Sigmoid colon (tissue), 7 donors: ENCODE measurements around the gene CPXM2. TPM values are rescaled to one million over a fixed set of nuclear protein-coding genes. Genes with fewer than 3 reads are reported as not detected.

ENCODE experiments used
- DNase-seq: peaks from one replicate; pipeline ENCODE4 v3.0.0-alpha.2; 2019
- H3K27ac ChIP-seq, 4 donors: fragments of 200-600 bp; sonication (generic); one replicate each; pipeline ENCODE4 v1.5.1; 2016 to 2019; ENCODE audit warnings: mild to moderate bottlenecking in 1 of 4
- H3K27me3 ChIP-seq, 3 donors: fragments of 200-600 bp; sonication (generic); one replicate each; pipeline ENCODE4 v1.5.1; 2019; ENCODE audit warnings: mild to moderate bottlenecking in 1 of 3
- H3K36me3 ChIP-seq, 4 donors: fragments of 200-600 bp; sonication (generic); one replicate each; pipeline ENCODE4 v1.5.1; 2016 to 2019
- H3K4me1 ChIP-seq, 4 donors: fragments of 200-600 bp; sonication (generic); one replicate each; pipeline ENCODE4 v1.5.1; 2017 to 2019
- H3K4me3 ChIP-seq, 4 donors: fragments of 200-600 bp; sonication (generic); one replicate each; pipeline ENCODE4 v1.5.1; 2017 to 2019; ENCODE audit warnings: mild to moderate bottlenecking in 2 of 4, moderate library complexity in 1 of 4
- H3K9me3 ChIP-seq, 4 donors: fragments of 200-600 bp in 3 of 4; sonication (generic) in 3 of 4; one replicate each; pipeline versions ENCODE4 v1.5.1 to v1.6.1; 2013 to 2019
- CTCF ChIP-seq, 4 experiments: fragments of 450-650 bp in 3 of 4; fragments of 200-600 bp in 1 of 4; IDR thresholded peaks; one replicate each; pipeline ENCODE4 v1.5.1; 2016 to 2019; ENCODE audit warnings: antibody characterized with exemption in 4 of 4, mild to moderate bottlenecking in 3 of 4, moderate library complexity in 2 of 4
- EP300 ChIP-seq, 4 donors: sonication (generic); formaldehyde crosslinking; IDR thresholded peaks; one replicate each; pipeline ENCODE4 v1.6.1; 2017; ENCODE audit warnings: antibody characterized with exemption in 4 of 4
- POLR2A ChIP-seq, 2 donors: fragments of 450-650 bp; IDR thresholded peaks; one replicate each; pipeline ENCODE4 v1.6.1; 2016; ENCODE audit warnings: antibody characterized with exemption in 2 of 2, mild to moderate bottlenecking in 2 of 2, moderate library complexity in 2 of 2
- POLR2AphosphoS5 ChIP-seq, 4 donors: sonication (generic); formaldehyde crosslinking; IDR thresholded peaks; one replicate each; pipeline ENCODE4 v1.6.1; 2017; ENCODE audit warnings: antibody characterized with exemption in 4 of 4
- WGBS, 2 donors: extraction: QIAGEN DNeasy Blood & Tissue Kit; methylation state at CpG; one replicate each; pipeline ENCODE4 v1.1.7; 2013; 5-methylcytosine and 5-hydroxymethylcytosine counted together
- intact Hi-C: fragments of 100-400 bp; cut with DNase I; formaldehyde crosslinking; loops from one replicate; pipeline ENCODE4 v1.15.1; 2023
- polyA plus RNA-seq, 3 donors: library from polyadenylated mRNA; stranded (reverse); fragments of 200-250 nt; gene quantifications; one replicate each; pipeline ENCODE4 v1.2.3, GENCODE V29; 2013
- total RNA-seq, 4 donors: library from RNA; depleted of rRNA; stranded (reverse); fragments of >200 nt; gene quantifications; one replicate each; pipeline ENCODE4 v1.1.0, GENCODE V29; 2016
- donor health status: healthy with polysubstance abuse.
- donor health status: Bipolar disorder and iron deficiency.
- donor health status: healthy.

CPXM2 gene
- total and polyA plus RNA-seq, 7 donors = 0.69 to 153 (median 48.5) TPM

GRCh38 chr10:123863183-123863575 lies 28.4 kb downstream of the CPXM2 start:
- Histone ChIP-seq H3K4me1 (peaks cover 0 to 96% (median 90%) of the 10 kb centered on the region in 4 donors), H3K4me3 (no peak overlapping the region), H3K27me3 (no peaks in the 10 kb centered on the region), H3K27ac (peak overlapping the region; percentile 91 to 97 (median 97)), H3K9me3 (no peaks in the 10 kb centered on the region), H3K36me3 (no peaks in the 10 kb centered on the region)
- 80 to 90% methylated on average over 8 of the region's 8 CpGs for WGBS, 2 donors
- no peak for TF ChIP-seq POLR2AphosphoS5 (IDR thresholded peaks at IDR 0.05)
- TF ChIP-seq POLR2A (IDR thresholded peaks at IDR 0.05) = no peak
- TF ChIP-seq EP300 (IDR thresholded peaks at IDR 0.05) = no peak
- no peak for TF ChIP-seq CTCF (IDR thresholded peaks at IDR 0.05)
- no peak for DNase-seq
- intact Hi-C loops = loop anchor here (10.0 kb wide), 1 partner anchor 88 kb away; no protein-coding TSS in a partner anchor

- no peak overlapping the region for H3K4me3 ChIP-seq
- intact Hi-C loops = loop anchor here (10.0 kb wide), 1 partner anchor 88 kb away; no protein-coding TSS in a partner anchor
- no peaks in the 10 kb centered on the region for H3K36me3 ChIP-seq
- H3K9me3 ChIP-seq = no peaks in the 10 kb centered on the region
- DNase-seq = no peak
- no peaks in the 10 kb centered on the region for H3K27me3 ChIP-seq
- TF ChIP-seq POLR2AphosphoS5 (IDR thresholded peaks at IDR 0.05) (no peak), CTCF (IDR thresholded peaks at IDR 0.05) (no peak), POLR2A (IDR thresholded peaks at IDR 0.05) (no peak), EP300 (IDR thresholded peaks at IDR 0.05) (no peak)
- H3K4me1 ChIP-seq = peaks cover 0 to 96% (median 89%) of the 10 kb centered on the region in 4 donors
- 91 to 94% methylated on average over 9 of the region's 9 CpGs for WGBS, 2 donors
- peak overlapping the region; percentile 91 to 97 (median 97) for H3K27ac ChIP-seq
These were observed 29.0 kb downstream of the CPXM2 start for GRCh38 chr10:123862421-123863182.

- H3K27ac ChIP-seq = peak overlapping the region; percentile 91 to 97 (median 97)
- no peak for DNase-seq
- TF ChIP-seq EP300 (IDR thresholded peaks at IDR 0.05) = no peak
- TF ChIP-seq POLR2A (IDR thresholded peaks at IDR 0.05) = no peak
- no peaks in the 10 kb centered on the region for H3K36me3 ChIP-seq
- WGBS, 2 donors = 90 to 92% methylated on average over 7 of the region's 7 CpGs
- peaks cover 0 to 91% (median 88%) of the 10 kb centered on the region in 4 donors for H3K4me1 ChIP-seq
- H3K9me3 ChIP-seq = no peaks in the 10 kb centered on the region
- intact Hi-C loops = loop anchor here (10.0 kb wide), 1 partner anchor 86 kb away; no protein-coding TSS in a partner anchor
- no peak overlapping the region for H3K4me3 ChIP-seq
- H3K27me3 ChIP-seq = no peaks in the 10 kb centered on the region
These were observed 30.8 kb downstream of the CPXM2 start for GRCh38 chr10:123860856-123861255.

- no peak overlapping the region for H3K4me3 ChIP-seq
- H3K27me3 ChIP-seq = no peaks in the 10 kb centered on the region
- intact Hi-C loops = loop anchor here (10.0 kb wide), 1 partner anchor 85 kb away; no protein-coding TSS in a partner anchor
- no peaks in the 10 kb centered on the region for H3K36me3 ChIP-seq
- no peak for TF ChIP-seq POLR2AphosphoS5 (IDR thresholded peaks at IDR 0.05)
- 92 to 94% methylated on average over 5 of the region's 5 CpGs for WGBS, 2 donors
- H3K4me1 ChIP-seq = peaks cover 0 to 92% (median 88%) of the 10 kb centered on the region in 4 donors
- peak overlapping the region; percentile 91 to 97 (median 97) for H3K27ac ChIP-seq
- H3K9me3 ChIP-seq = no peaks in the 10 kb centered on the region
- no peak for DNase-seq
These were observed 31.4 kb downstream of the CPXM2 start for GRCh38 chr10:123860209-123860608.

- Histone ChIP-seq H3K27ac (peak overlapping the region; percentile 91 to 97 (median 97)), H3K4me3 (no peak overlapping the region), H3K9me3 (no peaks in the 10 kb centered on the region), H3K36me3 (no peaks in the 10 kb centered on the region), H3K4me1 (peaks cover 0 to 94% (median 91%) of the 10 kb centered on the region in 4 donors), H3K27me3 (no peaks in the 10 kb centered on the region)
- no peak for TF ChIP-seq POLR2A (IDR thresholded peaks at IDR 0.05)
- TF ChIP-seq POLR2AphosphoS5 (IDR thresholded peaks at IDR 0.05) = no peak
- DNase-seq = no peak
- intact Hi-C loops = loop anchor here (5.0 to 10.0 kb wide), 2 partner anchors 33 to 85 kb away; partner anchors contain the start of gene CPXM2
- WGBS, 2 donors = 90 to 91% methylated on average over 10 of the region's 10 CpGs
These were observed 32.0 kb downstream of the CPXM2 start for GRCh38 chr10:123859653-123860050.

- Histone ChIP-seq H3K27me3 (no peaks in the 10 kb centered on the region), H3K27ac (peak overlapping the region; percentile 91 to 97 (median 97)), H3K4me3 (no peak overlapping the region), H3K36me3 (no peaks in the 10 kb centered on the region), H3K4me1 (peaks cover 0 to 91% (median 89%) of the 10 kb centered on the region in 4 donors), H3K9me3 (no peaks in the 10 kb centered on the region)
- 83 to 90% methylated on average over 20 of the region's 20 CpGs for WGBS, 2 donors
- intact Hi-C loops = loop anchor here (5.0 kb wide), 1 partner anchor 33 kb away; the partner anchor contains the start of gene CPXM2
- no peak for TF ChIP-seq POLR2A (IDR thresholded peaks at IDR 0.05)
- no peak for TF ChIP-seq EP300 (IDR thresholded peaks at IDR 0.05)
- no peak for TF ChIP-seq POLR2AphosphoS5 (IDR thresholded peaks at IDR 0.05)
- no peak for TF ChIP-seq CTCF (IDR thresholded peaks at IDR 0.05)
- DNase-seq = no peak
These were observed 32.5 kb downstream of the CPXM2 start for GRCh38 chr10:123858907-123859652.
